ENCODE measurements around the gene FOXP1.

FOXP1 gene

GRCh38 chr3:71149959-71150954 is 433.3 kb downstream of the FOXP1 start:
- no peak overlapping the region for H3K9ac ChIP-seq
- no peaks in the 10 kb centered on the region for H3K9me3 ChIP-seq (ENCODE audit: control insufficient read depth, low read length)
- H3K4me2 ChIP-seq (ENCODE audit: low read length) = no peak overlapping the region
- peaks cover 3% of the 10 kb centered on the region for H3K4me1 ChIP-seq
- H2AFZ ChIP-seq = no peak overlapping the region
- no peaks in the 10 kb centered on the region for H3K27me3 ChIP-seq (ENCODE audit: control insufficient read depth, insufficient read depth, low read length)
- no peak for TF ChIP-seq CTCF (IDR thresholded peaks at IDR 0.05)
- no peak overlapping the region for H3K4me3 ChIP-seq (ENCODE audit: low read depth, low read length)
- peaks cover 3% of the 10 kb centered on the region for H3K79me2 ChIP-seq
- H3K36me3 ChIP-seq (ENCODE audit: control insufficient read depth, insufficient read depth, low read length) = no peaks in the 10 kb centered on the region
- no peak overlapping the region for H3K27ac ChIP-seq

- Histone ChIP-seq H3K4me3 (ENCODE audit: low read depth, low read length) (no peak overlapping the region), H3K4me2 (ENCODE audit: low read length) (no peak overlapping the region), H3K4me1 (peaks cover 3% of the 10 kb centered on the region), H2AFZ (no peak overlapping the region), H3K9ac (no peak overlapping the region), H3K9me3 (ENCODE audit: control insufficient read depth, low read length) (no peaks in the 10 kb centered on the region), H3K27ac (no peak overlapping the region), H3K27me3 (ENCODE audit: control insufficient read depth, insufficient read depth, low read length) (no peaks in the 10 kb centered on the region), H3K79me2 (peaks cover 3% of the 10 kb centered on the region), H3K36me3 (ENCODE audit: control insufficient read depth, insufficient read depth, low read length) (no peaks in the 10 kb centered on the region)
- TF ChIP-seq CTCF (IDR thresholded peaks at IDR 0.05) = no peak
These were observed 435.0 kb downstream of the FOXP1 start for GRCh38 chr3:71148455-71149060.

GRCh38 chr3:71146673-71147072 is 436.9 kb downstream of the FOXP1 start:
- Histone ChIP-seq H3K27me3 (ENCODE audit: control insufficient read depth, insufficient read depth, low read length) (no peaks in the 10 kb centered on the region), H3K79me2 (peaks cover 3% of the 10 kb centered on the region), H3K36me3 (ENCODE audit: control insufficient read depth, insufficient read depth, low read length) (no peaks in the 10 kb centered on the region), H3K9me3 (ENCODE audit: control insufficient read depth, low read length) (no peaks in the 10 kb centered on the region), H2AFZ (no peak overlapping the region), H3K27ac (no peak overlapping the region), H3K4me1 (peaks cover 3% of the 10 kb centered on the region), H3K9ac (no peak overlapping the region), H3K4me3 (ENCODE audit: low read depth, low read length) (no peak overlapping the region), H3K4me2 (ENCODE audit: low read length) (no peak overlapping the region)
- no peak for TF ChIP-seq CTCF (IDR thresholded peaks at IDR 0.05)

- Histone ChIP-seq H3K9ac (no peak overlapping the region), H2AFZ (no peak overlapping the region), H3K79me2 (peaks cover 3% of the 10 kb centered on the region), H3K27me3 (ENCODE audit: control insufficient read depth, insufficient read depth, low read length) (no peaks in the 10 kb centered on the region), H3K36me3 (ENCODE audit: control insufficient read depth, insufficient read depth, low read length) (no peaks in the 10 kb centered on the region), H3K4me2 (ENCODE audit: low read length) (no peak overlapping the region), H3K27ac (no peak overlapping the region), H3K4me1 (peaks cover 3% of the 10 kb centered on the region), H3K4me3 (ENCODE audit: low read depth, low read length) (no peak overlapping the region), H3K9me3 (ENCODE audit: control insufficient read depth, low read length) (no peaks in the 10 kb centered on the region)
- no peak for TF ChIP-seq CTCF (IDR thresholded peaks at IDR 0.05)
These were observed 437.6 kb downstream of the FOXP1 start for GRCh38 chr3:71145954-71146353.

All from parathyroid adenoma (tissue), 2 donors.